ENCODE data around the gene ASL.
"Not testable (repeated sequence)": the region's sequence is repeated elsewhere in the genome, so short reads cannot be mapped to it uniquely, and the experiment has no call there.

The ASL gene

DNA sequence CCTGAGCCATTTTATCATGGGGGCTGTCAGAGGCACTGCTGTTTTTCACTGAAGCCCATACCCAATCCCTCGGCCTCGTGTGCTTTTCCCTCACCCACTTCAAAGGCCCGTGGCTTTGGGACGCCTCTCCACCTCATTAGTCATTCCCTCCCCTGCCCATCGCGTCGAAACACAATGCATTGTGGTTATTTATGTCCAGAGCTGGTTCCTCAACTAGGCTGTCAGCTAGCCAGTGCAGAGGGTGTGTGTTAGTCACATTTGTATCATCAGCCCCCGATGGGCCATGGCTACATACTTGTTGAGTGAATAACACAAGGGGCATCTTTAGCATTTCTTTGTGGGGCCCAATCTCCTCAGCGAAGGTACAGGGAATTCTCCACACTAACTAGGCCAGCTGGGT is 35.2 kb downstream of the ASL start:
- Histone ChIP-seq H3K27ac (peak overlapping the region; percentile 74), H3K36me3 (replicated peaks) (no peaks in the 10 kb centered on the region), H3K4me3 (ENCODE audit: low read depth, low read length) (no peak overlapping the region), H3K27me3 (replicated peaks) (no peaks in the 10 kb centered on the region)
- TF ChIP-seq CTCF (IDR thresholded peaks at IDR 0.05; ENCODE audit: low read depth, low read length, missing control alignments), result no peak
- in situ Hi-C loops (cut with HindIII; ENCODE audit: low pct_ligation_motif_present, low sequenced_read_pairs), result no loop called here
- DNase-seq, result peak; percentile 96

DNA sequence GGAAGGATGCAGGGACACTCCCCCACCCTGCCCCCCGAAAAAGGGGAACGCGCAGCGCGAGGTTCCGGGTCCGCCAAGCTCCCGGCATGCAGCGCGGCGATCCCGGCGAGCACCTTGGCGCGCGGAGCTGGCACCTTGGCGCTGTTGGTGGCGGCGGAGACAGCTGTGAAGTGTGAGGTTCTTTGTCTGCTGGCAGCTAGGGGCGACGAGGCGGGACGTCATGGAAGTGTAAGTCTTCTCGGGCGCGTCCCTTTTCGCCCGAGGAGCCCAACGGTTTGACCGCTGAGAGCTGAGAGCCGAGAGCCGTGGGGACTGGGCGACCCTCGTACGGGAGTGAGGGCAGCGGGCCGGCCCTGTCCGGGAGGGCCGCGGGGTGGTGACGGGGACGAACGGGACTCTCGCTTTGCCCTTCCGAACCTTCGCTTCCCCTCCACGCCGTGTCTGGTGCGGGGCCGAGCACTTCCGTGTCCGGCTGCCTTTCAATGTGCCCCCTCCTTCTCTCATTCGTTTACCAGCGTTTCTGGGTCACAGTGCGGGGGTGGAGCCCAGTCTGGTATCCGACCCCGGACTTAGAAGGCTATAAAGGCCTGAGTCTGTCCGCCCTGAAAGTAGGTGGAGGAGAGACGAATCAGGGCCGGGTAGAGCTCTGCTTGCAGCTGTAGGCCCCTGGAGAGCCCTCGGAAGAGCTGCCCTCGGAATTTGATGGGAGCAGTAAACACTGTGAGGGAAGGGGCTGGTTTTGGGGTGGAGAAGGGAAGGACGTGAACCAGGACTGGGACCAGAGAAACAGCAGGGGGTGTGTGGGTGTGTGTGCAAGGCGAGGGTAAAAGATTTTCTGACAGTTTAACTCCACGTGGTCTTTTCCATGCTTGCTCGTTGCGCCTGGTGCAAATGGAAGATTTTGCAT is 39.4 kb downstream of the ASL start, which contains the start of gene CRCP:
TSS of gene CRCP (plus strand) at position 105 of the 907 bp plus-strand sequence. CDS start at position 221, 116 bp downstream.
- Histone ChIP-seq H3K36me3 (replicated peaks) (peaks cover 2% of the 10 kb centered on the region), H3K27me3 (replicated peaks) (no peaks in the 10 kb centered on the region), H3K27ac (peak within 1 kb of the TSS; percentile 90), H3K4me3 (ENCODE audit: low read depth, low read length) (peak within 1 kb of the TSS; percentile 85)
- DNase-seq, result peak; percentile 79
- peak; percentile 72 for TF ChIP-seq CTCF (IDR thresholded peaks at IDR 0.05; ENCODE audit: low read depth, low read length, missing control alignments)
- in situ Hi-C loops (cut with HindIII; ENCODE audit: low pct_ligation_motif_present, low sequenced_read_pairs), result no loop called here

DNA sequence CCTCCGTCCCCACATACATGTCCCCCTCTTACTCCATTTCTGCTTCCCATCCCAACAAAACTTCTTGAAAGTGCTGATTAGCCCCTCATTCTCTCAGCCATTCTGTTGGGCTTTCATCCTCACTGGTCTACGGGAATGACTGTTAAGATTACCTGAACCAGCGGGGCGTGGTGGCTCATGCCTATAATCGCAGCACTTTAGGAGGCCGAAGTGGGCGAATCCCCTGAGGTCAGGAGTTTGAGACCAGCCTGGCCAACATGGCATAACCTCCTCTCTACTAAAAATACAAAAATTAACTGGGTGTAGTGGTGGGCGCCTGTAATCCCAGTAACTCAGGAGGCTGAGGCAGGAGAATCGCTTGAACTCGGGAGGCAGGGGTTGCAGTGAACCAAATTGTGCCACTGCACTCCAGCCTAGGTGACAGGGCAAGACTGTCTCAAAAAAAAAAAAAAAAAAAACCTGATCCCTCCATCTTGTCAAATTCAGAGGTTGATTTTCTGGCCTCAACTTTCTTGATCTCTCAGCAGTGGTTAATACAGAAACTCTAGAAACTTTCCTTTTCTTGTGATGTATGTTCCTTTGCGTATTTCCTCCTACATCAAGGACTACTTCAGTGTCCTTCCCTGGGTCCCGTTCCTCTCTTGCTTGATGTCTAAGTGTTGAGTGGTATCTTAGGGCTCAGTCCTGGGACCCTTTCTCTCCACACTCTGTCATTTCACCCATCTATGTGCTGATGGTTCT is 41.2 kb downstream of the ASL start:
- in situ Hi-C loops (cut with HindIII; ENCODE audit: low pct_ligation_motif_present, low sequenced_read_pairs); DNase-seq; H3K36me3 ChIP-seq (replicated peaks); H3K27me3 ChIP-seq (replicated peaks); H3K4me3 ChIP-seq (ENCODE audit: low read depth, low read length); H3K27ac ChIP-seq: not testable (repeated sequence)

- H3K36me3 ChIP-seq (replicated peaks), result peaks cover 5% of the 10 kb centered on the region
- DNase-seq, result no peak
- no peak overlapping the region for H3K27ac ChIP-seq
- H3K27me3 ChIP-seq (replicated peaks), result no peaks in the 10 kb centered on the region
- H3K4me3 ChIP-seq (ENCODE audit: low read depth, low read length), result no peak overlapping the region
- no peak for TF ChIP-seq CTCF (IDR thresholded peaks at IDR 0.05; ENCODE audit: low read depth, low read length, missing control alignments)
- in situ Hi-C loops (cut with HindIII; ENCODE audit: low pct_ligation_motif_present, low sequenced_read_pairs), result no loop called here
Observed at GRCh38 chr7:66118603-66119002, 43.0 kb downstream of the ASL start.

GRCh38 chr7:66119245-66119850 is 43.7 kb downstream of the ASL start:
- no peak overlapping the region for H3K27ac ChIP-seq
- H3K4me3 ChIP-seq (ENCODE audit: low read depth, low read length), result no peak overlapping the region
- H3K27me3 ChIP-seq (replicated peaks), result no peaks in the 10 kb centered on the region
- H3K36me3 ChIP-seq (replicated peaks), result peaks cover 5% of the 10 kb centered on the region
- DNase-seq, result no peak
- TF ChIP-seq CTCF (IDR thresholded peaks at IDR 0.05; ENCODE audit: low read depth, low read length, missing control alignments), result no peak
- in situ Hi-C loops (cut with HindIII; ENCODE audit: low pct_ligation_motif_present, low sequenced_read_pairs), result no loop called here

DNA sequence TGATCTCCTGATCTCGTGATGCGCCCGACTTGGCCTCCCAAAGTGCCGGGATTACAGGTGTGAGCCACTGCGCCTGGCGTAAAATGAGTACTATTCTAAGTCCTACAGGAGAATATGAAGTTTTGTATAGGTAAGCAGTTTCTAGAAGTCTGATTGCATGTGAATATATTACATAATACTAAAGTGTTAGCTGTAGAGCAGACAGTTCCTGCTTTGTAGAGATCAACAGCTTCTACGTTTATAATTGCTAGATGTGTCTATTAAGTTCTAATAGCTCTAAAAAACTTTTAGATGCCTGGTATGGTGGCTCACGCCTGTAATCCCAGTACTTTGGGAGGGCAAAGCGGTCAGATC is 47.5 kb downstream of the ASL start:
- Histone ChIP-seq H3K4me3 (ENCODE audit: low read depth, low read length) (no peak overlapping the region), H3K27me3 (replicated peaks) (no peaks in the 10 kb centered on the region), H3K27ac (no peak overlapping the region), H3K36me3 (replicated peaks) (peaks cover 2% of the 10 kb centered on the region)
- TF ChIP-seq CTCF (IDR thresholded peaks at IDR 0.05; ENCODE audit: low read depth, low read length, missing control alignments), result no peak
- in situ Hi-C loops (cut with HindIII; ENCODE audit: low pct_ligation_motif_present, low sequenced_read_pairs), result no loop called here
- DNase-seq, result no peak

DNA sequence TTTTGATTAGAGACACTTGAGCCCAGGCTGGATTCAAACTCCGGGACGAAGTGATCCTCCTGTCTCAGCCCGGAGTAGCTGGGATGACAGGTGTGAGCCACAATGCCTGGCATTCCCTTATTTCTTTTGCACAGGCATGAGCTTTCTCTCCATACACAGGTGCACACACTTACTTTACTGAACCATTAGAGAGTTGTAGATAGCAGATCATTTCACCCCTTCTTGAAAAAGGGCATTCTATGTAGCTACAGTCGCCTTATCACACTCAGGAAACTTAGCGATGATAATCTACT is 48.9 kb downstream of the ASL start:
- DNase-seq; H3K36me3 ChIP-seq (replicated peaks); H3K4me3 ChIP-seq (ENCODE audit: low read depth, low read length); H3K27me3 ChIP-seq (replicated peaks); in situ Hi-C loops (cut with HindIII; ENCODE audit: low pct_ligation_motif_present, low sequenced_read_pairs); H3K27ac ChIP-seq: not testable (repeated sequence)
